Lower leg skin (tissue), 4 donors: ENCODE data around the gene ACOT6. TPM values are rescaled to one million over a fixed set of nuclear protein-coding genes. Genes with fewer than 3 reads are reported as not detected.
A peak's percentile ranks its signal among the peaks of the same experiment; 100 is the strongest.
"Not testable (repeated sequence)": the region's sequence is repeated elsewhere in the genome, so short reads cannot be mapped to it uniquely, and the experiment has no call there.

Experiments
- DNase-seq, 2 donors: peaks; one replicate each; pipeline ENCODE4 v3.0.0-alpha.2; 2019; ENCODE audit warnings: low spot score in 2 of 2
- H3K4me3 ChIP-seq: fragments of 200-600 bp; sonication (generic); 2 replicates; pipeline ENCODE4 v1.5.1; 2017; ENCODE audit warnings: mild to moderate bottlenecking, low read depth; ENCODE audit not compliant: poor library complexity, severe bottlenecking
- POLR2A ChIP-seq, 2 donors: fragments of 450-650 bp; IDR thresholded peaks; one replicate each; pipeline ENCODE4 v1.6.1; 2016 to 2017; ENCODE audit warnings: antibody characterized with exemption in 2 of 2, mild to moderate bottlenecking in 1 of 2, moderate library complexity in 1 of 2
- WGBS, 2 donors: methylation state at CpG; one replicate each; pipeline ENCODE4 v1.1.5; 2018; 5-methylcytosine and 5-hydroxymethylcytosine counted together
- intact Hi-C: fragments of 100-400 bp; cut with DNase I; formaldehyde crosslinking; loops from one replicate; pipeline ENCODE4 v1.15.0; 2023; ENCODE audit warnings: low total_unique reads
- total RNA-seq, 4 donors: library from RNA; depleted of rRNA; stranded (reverse); fragments of >200 nt; gene quantifications; one replicate each; pipeline ENCODE4 v1.1.0, GENCODE V29; 2016
- TF ChIP-seq, protein P1 (sequence below), 3 donors: fragments of 450-650 bp; IDR thresholded peaks; one replicate each; pipeline ENCODE4 v1.5.1; 2016; ENCODE audit warnings: antibody characterized with exemption in 3 of 3, mild to moderate bottlenecking in 3 of 3, moderate library complexity in 2 of 3

ACOT6 gene
- total RNA-seq, 4 donors from 2014 or later: 0.45 TPM; not detected in 3

GRCh38 chr14:73589116-73589515 lies 23.2 kb upstream of the ACOT6 start:
- WGBS, 2 donors: 84 to 86% methylated on average over 4 of the region's 4 CpGs
- DNase-seq: no peak
- TF ChIP-seq, protein P1, sequence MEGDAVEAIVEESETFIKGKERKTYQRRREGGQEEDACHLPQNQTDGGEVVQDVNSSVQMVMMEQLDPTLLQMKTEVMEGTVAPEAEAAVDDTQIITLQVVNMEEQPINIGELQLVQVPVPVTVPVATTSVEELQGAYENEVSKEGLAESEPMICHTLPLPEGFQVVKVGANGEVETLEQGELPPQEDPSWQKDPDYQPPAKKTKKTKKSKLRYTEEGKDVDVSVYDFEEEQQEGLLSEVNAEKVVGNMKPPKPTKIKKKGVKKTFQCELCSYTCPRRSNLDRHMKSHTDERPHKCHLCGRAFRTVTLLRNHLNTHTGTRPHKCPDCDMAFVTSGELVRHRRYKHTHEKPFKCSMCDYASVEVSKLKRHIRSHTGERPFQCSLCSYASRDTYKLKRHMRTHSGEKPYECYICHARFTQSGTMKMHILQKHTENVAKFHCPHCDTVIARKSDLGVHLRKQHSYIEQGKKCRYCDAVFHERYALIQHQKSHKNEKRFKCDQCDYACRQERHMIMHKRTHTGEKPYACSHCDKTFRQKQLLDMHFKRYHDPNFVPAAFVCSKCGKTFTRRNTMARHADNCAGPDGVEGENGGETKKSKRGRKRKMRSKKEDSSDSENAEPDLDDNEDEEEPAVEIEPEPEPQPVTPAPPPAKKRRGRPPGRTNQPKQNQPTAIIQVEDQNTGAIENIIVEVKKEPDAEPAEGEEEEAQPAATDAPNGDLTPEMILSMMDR (IDR thresholded peaks at IDR 0.05): no peak
- no peak for TF ChIP-seq POLR2A (IDR thresholded peaks at IDR 0.05)
- H3K4me3 ChIP-seq: no peak overlapping the region
- intact Hi-C loops: no loop called here

- H3K4me3 ChIP-seq, intact Hi-C loops, DNase-seq: not testable (repeated sequence)
- 98 to 100% methylated on average over 15 to 32 of the region's 32 CpGs for WGBS, 2 donors
These were observed 21.7 kb upstream of the ACOT6 start for GRCh38 chr14:73590673-73591004.

DNA sequence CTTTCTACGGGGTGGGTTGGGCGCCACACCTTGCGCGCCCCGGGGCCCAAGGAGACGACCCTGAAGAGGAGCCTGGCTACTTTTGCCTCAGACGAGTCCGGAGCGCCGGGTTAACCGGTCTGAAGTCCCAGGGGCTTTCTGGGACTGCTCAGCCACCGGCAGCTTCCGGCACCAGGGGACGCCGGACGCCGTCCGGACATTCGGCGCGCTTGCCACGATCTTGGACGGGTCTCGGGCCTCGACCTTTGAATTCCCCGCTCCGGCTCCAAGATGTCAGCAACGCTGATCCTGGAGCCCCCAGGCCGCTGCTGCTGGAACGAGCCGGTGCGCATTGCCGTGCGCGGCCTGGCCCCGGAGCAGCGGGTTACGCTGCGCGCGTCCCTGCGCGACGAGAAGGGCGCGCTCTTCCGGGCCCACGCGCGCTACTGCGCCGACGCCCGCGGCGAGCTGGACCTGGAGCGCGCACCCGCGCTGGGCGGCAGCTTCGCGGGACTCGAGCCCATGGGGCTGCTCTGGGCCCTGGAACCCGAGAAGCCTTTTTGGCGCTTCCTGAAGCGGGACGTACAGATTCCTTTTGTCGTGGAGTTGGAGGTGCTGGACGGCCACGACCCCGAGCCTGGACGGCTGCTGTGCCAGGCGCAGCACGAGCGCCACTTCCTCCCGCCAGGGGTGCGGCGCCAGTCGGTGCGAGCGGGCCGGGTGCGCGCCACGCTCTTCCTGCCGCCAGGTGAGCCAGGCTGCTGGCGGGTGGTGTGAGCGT lies 20.4 kb upstream of the ACOT6 start, which contains the start of gene ACOT4:
Gene ACOT4 (plus strand): TSS at position 184 of the 760 bp plus-strand sequence. CDS start 87 bp downstream, at position 271.
- WGBS, 2 donors: 3 to 5% methylated on average over 11 to 17 of the region's 89 CpGs

GRCh38 chr14:73594491-73594890 lies 17.8 kb upstream of the ACOT6 start:
- no peak overlapping the region for H3K4me3 ChIP-seq
- no peak for TF ChIP-seq POLR2A (IDR thresholded peaks at IDR 0.05)
- TF ChIP-seq, protein P1 (IDR thresholded peaks at IDR 0.05): no peak
- no peak for DNase-seq
- WGBS, 2 donors: 79 to 86% methylated on average over 9 of the region's 9 CpGs
- intact Hi-C loops: no loop called here

More for the DNA sequence above, 20.4 kb upstream of the ACOT6 start, which contains the start of gene ACOT4:
- intact Hi-C loops: no loop called here
- DNase-seq: peak in 1 of 2 donors; percentile 84
- TF ChIP-seq, protein P1 (IDR thresholded peaks at IDR 0.05): no peak
- TF ChIP-seq POLR2A (IDR thresholded peaks at IDR 0.05): no peak
- peak within 1 kb of the TSS; percentile 52 for H3K4me3 ChIP-seq

DNA sequence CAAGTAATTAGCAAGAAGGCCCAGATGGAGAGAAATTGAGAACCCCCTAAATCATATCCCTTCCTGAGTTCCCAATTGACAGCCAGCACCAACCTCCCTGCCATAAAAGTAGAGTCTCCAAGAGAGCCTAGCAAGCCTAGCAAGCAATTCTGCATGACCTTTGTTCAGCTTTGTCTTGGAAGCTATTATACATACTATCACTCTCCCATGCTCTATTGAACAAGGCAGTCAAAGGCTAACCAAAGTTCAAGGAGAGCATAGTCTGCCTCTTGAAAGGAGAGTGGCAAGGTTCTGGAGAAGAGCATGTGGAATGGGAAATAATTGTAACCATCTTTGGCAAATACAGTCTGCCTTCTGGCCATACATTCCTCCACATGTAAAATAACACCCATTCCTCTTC lies 12.8 kb upstream of the ACOT6 start:
- no peak overlapping the region for H3K4me3 ChIP-seq
- DNase-seq: no peak
- TF ChIP-seq, protein P1 (IDR thresholded peaks at IDR 0.05): no peak
- intact Hi-C loops: no loop called here

GRCh38 chr14:73602994-73603393 lies 9.3 kb upstream of the ACOT6 start:
- H3K4me3 ChIP-seq: no peak overlapping the region
- DNase-seq: no peak
- TF ChIP-seq, protein P1 (IDR thresholded peaks at IDR 0.05): no peak
- no peak for TF ChIP-seq POLR2A (IDR thresholded peaks at IDR 0.05)
- intact Hi-C loops: no loop called here
- 43 to 44% methylated on average over 3 of the region's 3 CpGs for WGBS, 2 donors
